ENCODE measurements around the gene AHNAK.

The AHNAK gene

GRCh38 chr11:62542111-62542745, 4.4 kb downstream of the AHNAK start:
- H3K9me3 ChIP-seq (ENCODE audit: control extremely low read depth in 1 of 5, control insufficient read depth in 4 of 5, insufficient read depth in 2 of 5, low read depth in 1 of 5, low read length in 4 of 5) = no peaks in the 10 kb centered on the region
- WGBS (ENCODE audit: insufficient coverage) = 80% methylated on average over 3 of the region's 6 CpGs
- ChIA-PET POLR2A (interaction anchor here (1.0 to 1.5 kb wide), 3 partner anchors 9 to 118 kb away, joined by 3 to 6 read pairs (median 3); no protein-coding TSS in a partner anchor), CTCF (interaction anchor here (0.9 to 13.6 kb wide), 26 partner anchors 15 to 161 kb away, joined by 3 to 283 read pairs (median 5); partner anchors contain the start of gene SCGB1A1)
- peaks cover 8 to 74% (median 73%) of the 10 kb centered on the region in 4 experiments for H3K4me1 ChIP-seq (ENCODE audit: control extremely low read depth in 1 of 4, control insufficient read depth in 4 of 4, insufficient read depth in 4 of 4, low read length in 3 of 4)
- DNase-seq = no peak
- peaks cover 0 to 20% (median 3%) of the 10 kb centered on the region in 4 experiments for H3K36me3 ChIP-seq (ENCODE audit: control insufficient read depth in 4 of 4, insufficient read depth in 4 of 4, low read length in 3 of 4)
- peak overlapping the region in 1 of 2 experiments; percentile 63 for H3K27ac ChIP-seq (ENCODE audit: insufficient read depth in 1 of 2, low read depth in 1 of 2, low read length in 2 of 2, poor library complexity in 1 of 2, severe bottlenecking in 2 of 2)
- peak overlapping the region in 4 of 7 experiments; percentile 19 to 97 (median 66) for H3K4me3 ChIP-seq (ENCODE audit: control insufficient read depth in 1 of 7, extremely low read depth in 1 of 7, insufficient read depth in 4 of 7, low read depth in 2 of 7, low read length in 6 of 7)
- H3K27me3 ChIP-seq (replicated peaks in 2 of 5; ENCODE audit: control insufficient read depth in 4 of 5, insufficient read depth in 5 of 5, low read length in 4 of 5) = peaks cover 0 to 2% (median 0%) of the 10 kb centered on the region in 5 experiments

- 64% methylated on average over 5 of the region's 16 CpGs for WGBS (ENCODE audit: insufficient coverage)
- Histone ChIP-seq H3K27ac (ENCODE audit: insufficient read depth in 1 of 2, low read depth in 1 of 2, low read length in 2 of 2, poor library complexity in 1 of 2, severe bottlenecking in 2 of 2) (no peak overlapping the region), H3K4me1 (ENCODE audit: control extremely low read depth in 1 of 4, control insufficient read depth in 4 of 4, insufficient read depth in 4 of 4, low read length in 3 of 4) (peaks cover 8 to 70% (median 66%) of the 10 kb centered on the region in 4 experiments), H3K27me3 (replicated peaks in 2 of 5; ENCODE audit: control insufficient read depth in 4 of 5, insufficient read depth in 5 of 5, low read length in 4 of 5) (peaks cover 0 to 2% (median 0%) of the 10 kb centered on the region in 5 experiments), H3K9me3 (ENCODE audit: control extremely low read depth in 1 of 5, control insufficient read depth in 4 of 5, insufficient read depth in 2 of 5, low read depth in 1 of 5, low read length in 4 of 5) (no peaks in the 10 kb centered on the region), H3K4me3 (ENCODE audit: control insufficient read depth in 1 of 7, extremely low read depth in 1 of 7, insufficient read depth in 4 of 7, low read depth in 2 of 7, low read length in 6 of 7) (peak overlapping the region in 1 of 7 experiments; percentile 38), H3K36me3 (ENCODE audit: control insufficient read depth in 4 of 4, insufficient read depth in 4 of 4, low read length in 3 of 4) (peaks cover 0 to 25% (median 3%) of the 10 kb centered on the region in 4 experiments)
- ChIA-PET POLR2A (no interaction called here), CTCF (interaction anchor here (1.1 to 13.6 kb wide), 9 partner anchors 17 to 146 kb away, joined by 3 to 283 read pairs (median 13); no protein-coding TSS in a partner anchor)
- DNase-seq = no peak
Observed at GRCh38 chr11:62540804-62541701, 5.6 kb downstream of the AHNAK start.

DNA sequence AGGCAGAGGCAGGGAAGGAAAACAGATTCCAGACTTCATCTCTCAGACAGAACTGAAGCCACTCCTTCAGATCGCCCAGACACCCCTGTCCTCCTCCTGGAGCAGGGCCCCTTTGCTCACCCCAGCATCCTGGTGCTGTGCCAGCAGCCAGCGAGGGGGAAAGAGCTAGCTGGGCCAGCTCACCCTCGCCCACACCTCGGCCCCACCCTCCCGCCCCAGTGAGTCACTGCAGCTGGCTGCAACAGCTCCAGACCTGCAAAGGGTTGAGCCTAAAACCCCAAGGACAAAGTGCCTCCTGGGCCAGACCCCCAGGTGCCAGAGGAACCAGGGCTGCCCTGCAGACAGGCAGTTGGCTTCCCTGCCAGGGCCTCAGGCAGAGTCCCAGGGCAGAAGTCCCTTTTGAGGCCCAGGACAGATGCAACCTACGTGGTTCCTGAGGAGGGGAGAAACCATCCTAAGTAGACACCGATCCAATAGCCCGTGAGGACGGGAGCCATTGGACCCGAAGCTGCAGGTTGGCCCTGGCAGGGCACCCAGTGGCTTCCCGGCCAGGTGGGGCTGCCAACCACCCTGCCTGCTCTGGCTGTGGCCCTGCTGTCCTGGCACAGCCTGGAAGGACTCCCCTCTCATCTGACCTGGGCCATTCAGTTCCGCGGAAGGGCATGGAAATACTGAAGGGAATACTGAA, 7.2 kb downstream of the AHNAK start:
- peaks cover 2 to 40% (median 12%) of the 10 kb centered on the region in 4 experiments for H3K36me3 ChIP-seq (ENCODE audit: control insufficient read depth in 4 of 4, insufficient read depth in 4 of 4, low read length in 3 of 4)
- H3K4me3 ChIP-seq (ENCODE audit: control insufficient read depth in 1 of 7, extremely low read depth in 1 of 7, insufficient read depth in 4 of 7, low read depth in 2 of 7, low read length in 6 of 7) = peak overlapping the region in 2 of 7 experiments; percentile 26 to 45
- no peaks in the 10 kb centered on the region for H3K9me3 ChIP-seq (ENCODE audit: control extremely low read depth in 1 of 5, control insufficient read depth in 4 of 5, insufficient read depth in 2 of 5, low read depth in 1 of 5, low read length in 4 of 5)
- H3K4me1 ChIP-seq (ENCODE audit: control extremely low read depth in 1 of 4, control insufficient read depth in 4 of 4, insufficient read depth in 4 of 4, low read length in 3 of 4) = peaks cover 8 to 59% (median 50%) of the 10 kb centered on the region in 4 experiments
- no peak overlapping the region for H3K27ac ChIP-seq (ENCODE audit: insufficient read depth in 1 of 2, low read depth in 1 of 2, low read length in 2 of 2, poor library complexity in 1 of 2, severe bottlenecking in 2 of 2)
- ChIA-PET CTCF (interaction anchor here (0.9 to 13.6 kb wide), 7 partner anchors 15 to 146 kb away, joined by 3 to 283 read pairs (median 5); no protein-coding TSS in a partner anchor), POLR2A (no interaction called here)
- WGBS (ENCODE audit: insufficient coverage) = 80% methylated on average over 8 of the region's 13 CpGs
- DNase-seq = peak; percentile 32 to 76 (median 67)
- peaks cover 0 to 2% (median 0%) of the 10 kb centered on the region in 5 experiments for H3K27me3 ChIP-seq (replicated peaks in 2 of 5; ENCODE audit: control insufficient read depth in 4 of 5, insufficient read depth in 5 of 5, low read length in 4 of 5)

- 93% methylated on average over 18 of the region's 19 CpGs for WGBS (ENCODE audit: insufficient coverage)
- no peak overlapping the region for H3K27ac ChIP-seq (ENCODE audit: insufficient read depth in 1 of 2, low read depth in 1 of 2, low read length in 2 of 2, poor library complexity in 1 of 2, severe bottlenecking in 2 of 2)
- H3K4me1 ChIP-seq (ENCODE audit: control extremely low read depth in 1 of 4, control insufficient read depth in 4 of 4, insufficient read depth in 4 of 4, low read length in 3 of 4) = peaks cover 8 to 51% (median 45%) of the 10 kb centered on the region in 4 experiments
- ChIA-PET CTCF (interaction anchor here (1.8 to 13.6 kb wide), 4 partner anchors 20 to 145 kb away, joined by 5 to 283 read pairs (median 12); no protein-coding TSS in a partner anchor), POLR2A (no interaction called here)
- H3K27me3 ChIP-seq (replicated peaks in 2 of 5; ENCODE audit: control insufficient read depth in 4 of 5, insufficient read depth in 5 of 5, low read length in 4 of 5) = no peaks in the 10 kb centered on the region
- H3K4me3 ChIP-seq (ENCODE audit: control insufficient read depth in 1 of 7, extremely low read depth in 1 of 7, insufficient read depth in 4 of 7, low read depth in 2 of 7, low read length in 6 of 7) = no peak overlapping the region
- H3K9me3 ChIP-seq (ENCODE audit: control extremely low read depth in 1 of 5, control insufficient read depth in 4 of 5, insufficient read depth in 2 of 5, low read depth in 1 of 5, low read length in 4 of 5) = no peaks in the 10 kb centered on the region
- peaks cover 2 to 47% (median 18%) of the 10 kb centered on the region in 4 experiments for H3K36me3 ChIP-seq (ENCODE audit: control insufficient read depth in 4 of 4, insufficient read depth in 4 of 4, low read length in 3 of 4)
- no peak for DNase-seq
Observed at GRCh38 chr11:62538470-62539237, 8.0 kb downstream of the AHNAK start.

DNA sequence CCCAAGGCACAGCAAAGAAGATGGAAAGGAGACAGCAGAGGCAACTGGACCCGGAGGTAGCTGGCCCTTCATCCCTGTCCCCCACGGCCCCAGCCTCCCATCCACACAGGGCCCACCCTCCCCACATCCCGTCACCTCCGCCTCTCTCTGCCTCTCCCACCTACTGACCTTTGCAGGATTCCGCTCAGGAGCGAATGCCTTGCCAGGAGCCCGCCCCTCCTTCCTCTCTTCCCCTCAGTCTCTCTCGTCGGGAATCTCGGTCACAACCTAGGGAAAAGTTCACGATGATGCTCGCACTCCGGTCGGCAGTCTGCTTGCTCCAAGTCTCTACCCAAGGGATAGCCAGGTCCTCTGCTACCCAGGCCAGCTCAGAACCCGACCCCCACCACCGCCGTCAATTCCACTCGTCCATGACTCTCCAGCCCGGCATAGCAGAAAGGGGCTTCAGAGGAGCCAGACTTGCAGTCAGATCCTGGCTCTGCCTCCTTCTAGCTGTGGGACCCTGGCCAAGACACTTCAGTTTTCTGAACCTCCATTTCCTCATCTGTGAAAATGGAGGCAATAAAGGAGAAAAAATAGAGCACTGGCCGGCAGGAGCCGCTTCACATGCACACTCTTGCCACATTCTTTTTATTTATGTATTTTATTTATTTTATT, 10.2 kb downstream of the AHNAK start:
- peaks cover 8 to 65% (median 29%) of the 10 kb centered on the region in 4 experiments for H3K36me3 ChIP-seq (ENCODE audit: control insufficient read depth in 4 of 4, insufficient read depth in 4 of 4, low read length in 3 of 4)
- H3K27me3 ChIP-seq (replicated peaks in 2 of 5; ENCODE audit: control insufficient read depth in 4 of 5, insufficient read depth in 5 of 5, low read length in 4 of 5) = no peaks in the 10 kb centered on the region
- CTCF ChIA-PET = interaction anchor here (2.2 to 13.6 kb wide), 2 partner anchors 22 to 112 kb away, joined by 7 to 283 read pairs; no protein-coding TSS in a partner anchor
- no peaks in the 10 kb centered on the region for H3K9me3 ChIP-seq (ENCODE audit: control extremely low read depth in 1 of 5, control insufficient read depth in 4 of 5, insufficient read depth in 2 of 5, low read depth in 1 of 5, low read length in 4 of 5)
- H3K27ac ChIP-seq (ENCODE audit: insufficient read depth in 1 of 2, low read depth in 1 of 2, low read length in 2 of 2, poor library complexity in 1 of 2, severe bottlenecking in 2 of 2) = no peak overlapping the region
- DNase-seq = no peak
- peaks cover 5 to 29% (median 24%) of the 10 kb centered on the region in 4 experiments for H3K4me1 ChIP-seq (ENCODE audit: control extremely low read depth in 1 of 4, control insufficient read depth in 4 of 4, insufficient read depth in 4 of 4, low read length in 3 of 4)
- WGBS (ENCODE audit: insufficient coverage) = 96% methylated on average over 16 of the region's 21 CpGs
- POLR2A ChIA-PET = no interaction called here
- no peak overlapping the region for H3K4me3 ChIP-seq (ENCODE audit: control insufficient read depth in 1 of 7, extremely low read depth in 1 of 7, insufficient read depth in 4 of 7, low read depth in 2 of 7, low read length in 6 of 7)

Measured in common myeloid progenitor, CD34-positive (primary cell).